PC-9 (cell line): ENCODE results near the gene FBLIM1. TPM values are rescaled to one million over a fixed set of nuclear protein-coding genes. Genes with fewer than 3 reads are reported as not detected.

Experiments
- BruUV-seq: library from RNA; stranded (reverse); fragments of 400-500 nt; replicated peaks from 2 replicates; lab custom pipeline; 2021; lab: Mats Ljungman, UMichigan
- CTCF ChIA-PET: fragments of 300-600 bp; sonication (Branson Sonifier 250); formaldehyde crosslinking; loops from one replicate; lab custom pipeline; 2022; ENCODE audit warnings: antibody characterized with exemption; lab: Charles Lee
- POLR2A ChIA-PET: fragments of 300-600 bp; sonication (Branson Sonifier 250); formaldehyde crosslinking; loops from one replicate; lab custom pipeline; 2022; ENCODE audit warnings: antibody characterized with exemption; ENCODE audit not compliant: unreplicated experiment; lab: Charles Lee
- DNase-seq, 2 experiments: peaks; one replicate each; pipeline versions ENCODE4 v3.0.0 to v3.0.0-alpha.2; 2015 to 2022; ENCODE audit warnings: mixed read lengths in 1 of 2
- H2AFZ ChIP-seq: fragments of 200-600 bp; sonication (generic); 2 replicates; pipeline ENCODE4 v1.8.1; 2017; ENCODE audit warnings: antibody characterized with exemption
- H3F3A ChIP-seq: fragments of 200-600 bp; sonication (generic); 2 replicates; pipeline ENCODE4 v1.8.1; 2017; ENCODE audit warnings: antibody characterized with exemption, mild to moderate bottlenecking, low read depth; ENCODE audit not compliant: insufficient read depth
- H3K27ac ChIP-seq: fragments of 200-600 bp; sonication (generic); 2 replicates; pipeline ENCODE4 v1.6.1; 2016; ENCODE audit warnings: mixed run types
- H3K27me3 ChIP-seq: fragments of 200-600 bp; sonication (generic); 2 replicates; pipeline ENCODE4 v1.6.1; 2016; ENCODE audit warnings: low read depth, mixed run types; ENCODE audit not compliant: insufficient read depth
- H3K36me3 ChIP-seq: fragments of 200-600 bp; sonication (generic); 2 replicates; pipeline ENCODE4 v1.6.1; 2016; ENCODE audit warnings: low read depth, mixed run types
- H3K4me1 ChIP-seq: fragments of 200-600 bp; sonication (generic); replicated peaks from 2 replicates; pipeline ENCODE4 v1.6.1; 2016; ENCODE audit warnings: mixed run types; ENCODE audit not compliant: insufficient read depth
- H3K4me2 ChIP-seq: fragments of 200-600 bp; sonication (generic); 2 replicates; pipeline ENCODE4 v1.6.1; 2017; ENCODE audit warnings: mixed run types
- H3K4me3 ChIP-seq: fragments of 200-600 bp; sonication (generic); 2 replicates; pipeline ENCODE4 v1.6.1; 2016; ENCODE audit warnings: mixed run types
- H3K79me2 ChIP-seq: fragments of 200-600 bp; sonication (generic); 2 replicates; pipeline ENCODE4 v1.6.1; 2017; ENCODE audit warnings: low read depth, mixed run types
- H3K9me2 ChIP-seq: fragments of 200-600 bp; sonication (generic); 2 replicates; pipeline ENCODE4 v1.8.1; 2017; ENCODE audit warnings: mild to moderate bottlenecking; ENCODE audit not compliant: insufficient read depth
- H3K9me3 ChIP-seq: fragments of 200-600 bp; sonication (generic); 2 replicates; pipeline ENCODE4 v1.8.1; 2016; ENCODE audit warnings: low read depth; ENCODE audit not compliant: insufficient read depth
- H4K20me1 ChIP-seq: fragments of 200-600 bp; sonication (generic); 2 replicates; pipeline ENCODE4 v1.8.1; 2017; ENCODE audit not compliant: insufficient read depth
- CTCF ChIP-seq: fragments of 200-600 bp; sonication (generic); conservative IDR thresholded peaks from 2 replicates; pipeline ENCODE4 v1.6.1; 2017; ENCODE audit warnings: mixed run types, antibody characterized with exemption, mild to moderate bottlenecking, moderate library complexity
- EZH2 ChIP-seq: fragments of 200-600 bp; sonication (generic); IDR thresholded peaks from 2 replicates; pipeline ENCODE4 v1.8.0; 2017; ENCODE audit warnings: antibody characterized with exemption, low read depth
- intact Hi-C: fragments of 100-400 bp; cut with micrococcal nuclease; formaldehyde crosslinking; loops from one replicate; pipeline ENCODE4 v1.10.0; 2022; ENCODE audit not compliant: unreplicated experiment
- total RNA-seq: library from RNA; stranded (reverse); gene quantifications from 2 replicates; pipeline ENCODE4 v1.2.3, GENCODE V29; 2021

The FBLIM1 gene
- total RNA-seq, 1 experiment from 2014 or later = 57.2 TPM

GRCh38 chr1:15762546-15762945 lies 4.0 kb downstream of the FBLIM1 start:
- DNase-seq = no peak
- no peak overlapping the region for H3K4me3 ChIP-seq
- H3K9me3 ChIP-seq = no peaks in the 10 kb centered on the region
- no peaks in the 10 kb centered on the region for H3K36me3 ChIP-seq
- no peaks in the 10 kb centered on the region for H3K9me2 ChIP-seq
- peaks cover 13% of the 10 kb centered on the region for H3K79me2 ChIP-seq
- H3K27ac ChIP-seq = no peak overlapping the region
- ChIA-PET POLR2A (interaction anchor here (0.5 to 0.7 kb wide), 3 partner anchors 17 to 166 kb away, joined by 5 to 18 read pairs (median 8); no protein-coding TSS in a partner anchor), CTCF (interaction anchor here (0.7 kb wide), 1 partner anchor 244 kb away, joined by 17 read pairs; no protein-coding TSS in a partner anchor)
- BruUV-seq = no TSS peak
- intact Hi-C loops = no loop called here
- H3K4me2 ChIP-seq = no peak overlapping the region
- TF ChIP-seq CTCF (no peak), EZH2 (no peak)
- H4K20me1 ChIP-seq = no peaks in the 10 kb centered on the region
- peaks cover 17% of the 10 kb centered on the region for H3K4me1 ChIP-seq
- H3K27me3 ChIP-seq = no peaks in the 10 kb centered on the region
- peaks cover 6% of the 10 kb centered on the region; the same call in 1 of the 2 replicates for H3F3A ChIP-seq
- no peak overlapping the region for H2AFZ ChIP-seq

GRCh38 chr1:15764269-15764764 lies 5.7 kb downstream of the FBLIM1 start:
- Histone ChIP-seq H3K4me1 (peaks cover 17% of the 10 kb centered on the region), H4K20me1 (no peaks in the 10 kb centered on the region), H3K27me3 (no peaks in the 10 kb centered on the region), H3K4me2 (no peak overlapping the region), H3K9me3 (no peaks in the 10 kb centered on the region), H3K4me3 (no peak overlapping the region), H3F3A (no peaks in the 10 kb centered on the region), H3K36me3 (no peaks in the 10 kb centered on the region; the same call in 1 of the 2 replicates), H3K27ac (no peak overlapping the region), H3K9me2 (no peaks in the 10 kb centered on the region), H3K79me2 (peaks cover 10% of the 10 kb centered on the region), H2AFZ (no peak overlapping the region)
- POLR2A ChIA-PET = interaction anchor here (0.7 kb wide), 1 partner anchor 98 kb away, joined by 3 read pairs; no protein-coding TSS in a partner anchor
- DNase-seq = peak in 1 of 2 experiments; percentile 58
- TF ChIP-seq CTCF (no peak), EZH2 (no peak)
- intact Hi-C loops = no loop called here
- CTCF ChIA-PET = interaction anchor here (0.7 kb wide), 1 partner anchor 16 kb away, joined by 3 read pairs; no protein-coding TSS in a partner anchor
- BruUV-seq = no TSS peak

GRCh38 chr1:15764890-15765289 lies 6.3 kb downstream of the FBLIM1 start:
- no peaks in the 10 kb centered on the region for H4K20me1 ChIP-seq
- H3K27ac ChIP-seq = no peak overlapping the region
- CTCF ChIA-PET = no interaction called here
- peaks cover 15% of the 10 kb centered on the region for H3K4me1 ChIP-seq
- H3K9me2 ChIP-seq = no peaks in the 10 kb centered on the region
- H3F3A ChIP-seq = no peaks in the 10 kb centered on the region
- H3K9me3 ChIP-seq = no peaks in the 10 kb centered on the region
- TF ChIP-seq CTCF = no peak
- TF ChIP-seq EZH2 = no peak
- no peak overlapping the region for H3K4me2 ChIP-seq
- H3K36me3 ChIP-seq = no peaks in the 10 kb centered on the region; the same call in 1 of the 2 replicates
- no peak for DNase-seq
- H3K79me2 ChIP-seq = peaks cover 4% of the 10 kb centered on the region; the same call in 1 of the 2 replicates
- no peak overlapping the region for H2AFZ ChIP-seq
- H3K27me3 ChIP-seq = no peaks in the 10 kb centered on the region
- H3K4me3 ChIP-seq = no peak overlapping the region
- intact Hi-C loops = no loop called here
- POLR2A ChIA-PET = no interaction called here
- BruUV-seq = no TSS peak
